Measurements from ENCODE around the gene G6PD. TPM values are rescaled to one million over a fixed set of nuclear protein-coding genes. Genes with fewer than 3 reads are reported as not detected.
A peak's percentile ranks its signal among the peaks of the same experiment; 100 is the strongest.

G6PD gene
- total and polyA plus RNA-seq, 2 donors (not counting 3 experiments of a cell fraction or from before 2014, with no cell fraction given), result 155 to 159 TPM

DNA sequence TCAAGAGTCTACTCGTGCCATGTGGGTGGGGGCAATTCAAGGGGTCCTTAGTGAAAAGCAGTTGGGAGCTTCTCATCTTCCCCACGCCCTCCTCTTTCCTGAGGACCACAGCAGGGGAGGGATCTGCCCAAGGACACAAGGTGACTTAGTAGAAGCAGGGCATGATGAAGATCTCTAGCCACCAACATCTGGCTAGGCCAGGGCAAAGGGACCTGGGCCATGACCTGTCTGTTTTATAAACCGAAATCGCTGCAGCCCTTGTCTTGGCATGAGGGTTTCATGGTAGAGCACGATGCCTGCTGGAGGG, 5.1 kb downstream of the G6PD start:
- no TSS peak for BruUV-seq (replicated peaks)
- intact Hi-C loops (cut with micrococcal nuclease) (no loop called here), dilution Hi-C loops (cut with MboI; ENCODE audit: extremely low pct_ligation_motif_present, low sequenced_read_pairs) (no loop called here)
- Histone ChIP-seq H3K27ac (ENCODE audit: insufficient read depth, low read depth, low read length) (peak overlapping the region; percentile 100), H3K4me1 (ENCODE audit: control insufficient read depth, extremely low read depth, insufficient read depth, low read length) (peaks cover 29% of the 10 kb centered on the region), H3K36me3 (ENCODE audit: control insufficient read depth in 2 of 2, extremely low read depth in 1 of 2, insufficient read depth in 2 of 2, low read length in 2 of 2) (no peaks in the 10 kb centered on the region), H3K79me2 (ENCODE audit: control insufficient read depth, insufficient read depth, low read length) (peaks cover 49% of the 10 kb centered on the region), H3K9ac (replicated peaks; ENCODE audit: extremely low read depth, insufficient read depth, low read length) (peak overlapping the region; percentile 67), H3K9me3 (replicated peaks; ENCODE audit: control insufficient read depth, insufficient read depth, low read length) (no peaks in the 10 kb centered on the region), H3K4me3 (replicated peaks in 1 of 3; ENCODE audit: insufficient read depth in 1 of 3, low read depth in 1 of 3, low read length in 3 of 3) (no peak overlapping the region), H4K20me1 (replicated peaks; ENCODE audit: control insufficient read depth, extremely low read depth, insufficient read depth, low read length) (no peaks in the 10 kb centered on the region), H3K4me2 (ENCODE audit: insufficient read depth, low read length) (peak overlapping the region; percentile 29), H3K27me3 (ENCODE audit: control insufficient read depth in 2 of 2, insufficient read depth in 2 of 2, low read length in 2 of 2) (no peaks in the 10 kb centered on the region), H3K9me1 (replicated peaks; ENCODE audit: control insufficient read depth, extremely low read depth, insufficient read depth, low read length) (no peaks in the 10 kb centered on the region), H2AFZ (ENCODE audit: low read depth, low read length) (no peak overlapping the region)
- no peak for DNase-seq (ENCODE audit: low read depth, low spot score)
- TF ChIP-seq POLR2A (IDR thresholded peaks at IDR 0.05; ENCODE audit: low read depth, low read length) (no peak), EZH2 (IDR thresholded peaks at IDR 0.05; ENCODE audit: borderline replicate concordance, low read depth, low read length, severe bottlenecking) (no peak), POLR2AphosphoS5 (IDR thresholded peaks at IDR 0.05; ENCODE audit: insufficient read depth, low read depth, low read length) (no peak), MAX (IDR thresholded peaks at IDR 0.05; ENCODE audit: insufficient read depth, insufficient read length) (no peak), FOS (IDR thresholded peaks at IDR 0.05; ENCODE audit: borderline replicate concordance, insufficient read depth, low read length) (no peak), GATA2 (IDR thresholded peaks at IDR 0.05; ENCODE audit: insufficient read depth, insufficient read length, low read depth, low read length) (no peak), JUN (IDR thresholded peaks at IDR 0.05; ENCODE audit: borderline replicate concordance, insufficient read depth, insufficient read length, low read depth) (no peak), MYC (IDR thresholded peaks at IDR 0.05; ENCODE audit: low read depth, low read length) (no peak)
- TF ChIP-seq, protein P1, sequence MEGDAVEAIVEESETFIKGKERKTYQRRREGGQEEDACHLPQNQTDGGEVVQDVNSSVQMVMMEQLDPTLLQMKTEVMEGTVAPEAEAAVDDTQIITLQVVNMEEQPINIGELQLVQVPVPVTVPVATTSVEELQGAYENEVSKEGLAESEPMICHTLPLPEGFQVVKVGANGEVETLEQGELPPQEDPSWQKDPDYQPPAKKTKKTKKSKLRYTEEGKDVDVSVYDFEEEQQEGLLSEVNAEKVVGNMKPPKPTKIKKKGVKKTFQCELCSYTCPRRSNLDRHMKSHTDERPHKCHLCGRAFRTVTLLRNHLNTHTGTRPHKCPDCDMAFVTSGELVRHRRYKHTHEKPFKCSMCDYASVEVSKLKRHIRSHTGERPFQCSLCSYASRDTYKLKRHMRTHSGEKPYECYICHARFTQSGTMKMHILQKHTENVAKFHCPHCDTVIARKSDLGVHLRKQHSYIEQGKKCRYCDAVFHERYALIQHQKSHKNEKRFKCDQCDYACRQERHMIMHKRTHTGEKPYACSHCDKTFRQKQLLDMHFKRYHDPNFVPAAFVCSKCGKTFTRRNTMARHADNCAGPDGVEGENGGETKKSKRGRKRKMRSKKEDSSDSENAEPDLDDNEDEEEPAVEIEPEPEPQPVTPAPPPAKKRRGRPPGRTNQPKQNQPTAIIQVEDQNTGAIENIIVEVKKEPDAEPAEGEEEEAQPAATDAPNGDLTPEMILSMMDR (IDR thresholded peaks at IDR 0.05; ENCODE audit: extremely low read depth in 1 of 2, insufficient read depth in 1 of 2, low read depth in 1 of 2, low read length in 2 of 2), result no peak
- ChIA-PET CTCF (interaction anchor here (1.2 kb wide), 1 partner anchor 168 kb away, joined by 3 read pairs; no protein-coding TSS in a partner anchor), POLR2A (interaction anchor here (0.7 kb wide), 1 partner anchor 163 kb away, joined by 3 read pairs; the partner anchor contains the start of gene EMD)
- FAIRE-seq, result no peak
